Fibroblast of pulmonary artery (primary cell): ENCODE results near the gene PSEN1.
"Not testable (repeated sequence)": the region's sequence is repeated elsewhere in the genome, so short reads cannot be mapped to it uniquely, and the experiment has no call there.

Experiments used
- DNase-seq: peaks from one replicate; pipeline ENCODE4 v3.0.0-alpha.2; 2010; ENCODE audit warnings: low read depth
- H3K4me3 ChIP-seq: replicated peaks from 2 replicates; pipeline ENCODE4 v1.5.1; 2011; ENCODE audit warnings: low read depth, mild to moderate bottlenecking, control low read depth, low read length, moderate library complexity
- TF ChIP-seq, protein P1 (sequence below): IDR thresholded peaks from 2 replicates; pipeline ENCODE4 v1.5.1; 2011; ENCODE audit warnings: mild to moderate bottlenecking, control low read depth, low read length, inconsistent platforms; ENCODE audit errors: missing control alignments

PSEN1 gene

DNA sequence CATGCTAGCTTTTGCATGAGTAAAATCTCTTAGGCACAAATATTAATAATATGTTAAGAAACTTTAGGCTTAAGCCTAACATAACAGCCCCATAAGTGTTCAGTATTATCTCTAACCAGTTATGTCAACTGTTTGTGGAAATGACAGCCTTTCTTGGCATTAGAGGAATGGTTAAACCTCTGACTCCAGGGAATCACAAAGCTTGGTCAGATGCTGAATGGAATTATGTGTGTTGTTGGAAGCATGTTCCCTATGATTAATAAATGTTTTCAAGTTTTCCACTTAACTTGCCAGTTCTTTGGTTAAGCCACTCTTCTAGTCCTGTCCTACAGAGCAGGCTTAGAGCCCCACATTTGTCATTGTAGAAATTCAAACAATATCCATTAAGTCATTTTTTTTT lies 17.0 kb downstream of the PSEN1 start:
- peak; percentile 41 for DNase-seq
- no peak overlapping the region for H3K4me3 ChIP-seq
- TF ChIP-seq, protein P1, sequence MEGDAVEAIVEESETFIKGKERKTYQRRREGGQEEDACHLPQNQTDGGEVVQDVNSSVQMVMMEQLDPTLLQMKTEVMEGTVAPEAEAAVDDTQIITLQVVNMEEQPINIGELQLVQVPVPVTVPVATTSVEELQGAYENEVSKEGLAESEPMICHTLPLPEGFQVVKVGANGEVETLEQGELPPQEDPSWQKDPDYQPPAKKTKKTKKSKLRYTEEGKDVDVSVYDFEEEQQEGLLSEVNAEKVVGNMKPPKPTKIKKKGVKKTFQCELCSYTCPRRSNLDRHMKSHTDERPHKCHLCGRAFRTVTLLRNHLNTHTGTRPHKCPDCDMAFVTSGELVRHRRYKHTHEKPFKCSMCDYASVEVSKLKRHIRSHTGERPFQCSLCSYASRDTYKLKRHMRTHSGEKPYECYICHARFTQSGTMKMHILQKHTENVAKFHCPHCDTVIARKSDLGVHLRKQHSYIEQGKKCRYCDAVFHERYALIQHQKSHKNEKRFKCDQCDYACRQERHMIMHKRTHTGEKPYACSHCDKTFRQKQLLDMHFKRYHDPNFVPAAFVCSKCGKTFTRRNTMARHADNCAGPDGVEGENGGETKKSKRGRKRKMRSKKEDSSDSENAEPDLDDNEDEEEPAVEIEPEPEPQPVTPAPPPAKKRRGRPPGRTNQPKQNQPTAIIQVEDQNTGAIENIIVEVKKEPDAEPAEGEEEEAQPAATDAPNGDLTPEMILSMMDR = no peak

DNA sequence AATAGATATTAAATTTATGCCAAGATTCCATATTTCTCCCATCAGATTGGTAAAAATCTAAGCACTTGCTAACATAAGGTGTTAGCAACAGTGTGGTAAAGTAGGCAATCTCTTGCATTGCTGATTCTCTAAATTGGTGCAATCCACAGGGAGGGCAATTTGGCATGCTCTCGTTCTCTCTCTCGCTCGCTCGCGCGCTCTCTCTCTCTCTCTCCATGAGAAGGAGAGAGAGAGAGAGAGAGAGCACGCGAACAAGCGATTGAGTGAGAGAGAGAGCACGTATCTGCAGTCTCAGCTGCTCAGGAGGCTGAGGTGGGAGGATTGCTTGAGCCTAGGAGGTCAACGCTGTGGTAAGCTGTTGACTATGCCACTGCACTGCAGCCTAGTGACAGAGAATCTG lies 25.9 kb downstream of the PSEN1 start:
- DNase-seq = no peak
- TF ChIP-seq, protein P1 = no peak
- no peak overlapping the region for H3K4me3 ChIP-seq

DNA sequence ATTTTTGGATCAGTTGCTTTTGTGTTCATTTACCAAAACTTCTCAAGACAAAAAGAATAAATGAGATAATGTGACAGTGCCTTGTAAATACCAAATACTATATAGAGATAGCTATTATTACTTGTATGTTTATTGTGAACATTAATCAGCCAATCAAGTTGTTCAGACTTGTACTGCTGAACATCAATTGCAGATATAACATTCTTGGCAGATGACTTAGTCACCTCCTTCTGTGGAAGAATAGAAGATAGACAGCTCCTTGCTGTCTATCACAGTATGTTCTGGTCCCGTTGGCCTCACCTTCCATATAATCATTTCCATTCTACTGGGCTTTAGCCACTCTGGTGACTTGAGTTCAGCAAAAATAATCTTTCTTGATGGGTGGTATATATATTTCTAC lies 30.1 kb downstream of the PSEN1 start:
- H3K4me3 ChIP-seq = no peak overlapping the region
- DNase-seq = no peak
- TF ChIP-seq, protein P1 = no peak

DNA sequence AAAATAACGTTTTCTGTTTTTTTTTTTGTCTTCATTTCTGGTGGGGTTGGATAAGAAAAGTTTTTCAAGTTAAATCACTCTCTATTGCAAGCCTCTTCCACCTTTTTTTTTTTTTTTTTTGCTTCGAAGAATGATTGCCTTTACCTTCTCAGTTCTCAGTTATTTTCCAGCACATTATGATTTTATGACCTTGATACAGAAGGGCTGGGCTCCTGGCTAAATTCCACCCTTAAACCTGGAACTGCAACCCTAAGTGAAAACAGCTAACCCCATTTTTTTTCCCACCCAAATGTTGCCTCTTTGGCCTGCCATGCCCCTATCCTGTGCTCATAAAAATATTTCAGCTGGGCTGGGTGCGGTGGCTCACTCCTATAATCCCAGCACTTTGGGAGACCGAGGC lies 31.4 kb downstream of the PSEN1 start:
- TF ChIP-seq, protein P1 = no peak
- DNase-seq = no peak
- H3K4me3 ChIP-seq = no peak overlapping the region

DNA sequence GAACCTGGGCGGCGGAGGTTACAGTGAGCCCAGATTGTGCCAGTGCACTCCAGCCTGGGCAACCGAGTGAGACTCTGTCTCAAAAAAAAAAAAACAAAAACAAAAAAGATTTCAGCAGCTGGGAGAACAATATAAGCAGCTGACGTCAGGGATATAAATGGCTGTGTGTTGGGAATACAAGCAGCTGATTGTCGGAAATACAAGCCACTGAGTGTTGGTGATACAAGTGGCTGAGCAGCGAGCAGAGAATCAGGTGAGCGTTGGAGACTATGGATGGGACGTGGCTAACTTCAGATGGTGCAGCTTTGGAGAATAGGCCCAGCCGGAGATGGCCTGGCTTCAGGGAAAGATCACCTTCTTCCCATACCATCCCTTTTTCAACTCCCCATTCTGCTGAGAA lies 32.0 kb downstream of the PSEN1 start:
- DNase-seq = no peak
- H3K4me3 ChIP-seq = no peak overlapping the region
- TF ChIP-seq, protein P1 = no peak

DNA sequence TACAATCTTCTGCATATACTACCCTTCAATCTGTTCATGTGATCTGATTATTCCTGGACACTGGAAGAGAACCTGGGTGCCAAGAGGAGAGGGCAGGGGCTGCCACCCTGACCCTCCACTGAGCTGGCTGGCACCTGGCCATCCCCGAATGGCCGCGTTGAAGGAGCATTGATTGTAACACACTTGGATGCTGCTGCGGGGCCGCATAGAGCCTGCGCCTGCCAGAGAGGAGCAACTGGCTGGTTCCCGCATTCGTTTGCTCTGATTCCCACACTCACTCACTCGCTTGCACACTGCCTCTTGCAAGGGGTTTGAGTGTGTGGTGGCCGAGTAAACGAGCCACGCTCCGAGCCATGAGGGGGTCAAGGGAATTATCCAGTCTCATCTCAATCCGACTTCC lies 32.4 kb downstream of the PSEN1 start:
- no peak overlapping the region for H3K4me3 ChIP-seq
- TF ChIP-seq, protein P1 = no peak
- DNase-seq = no peak

DNA sequence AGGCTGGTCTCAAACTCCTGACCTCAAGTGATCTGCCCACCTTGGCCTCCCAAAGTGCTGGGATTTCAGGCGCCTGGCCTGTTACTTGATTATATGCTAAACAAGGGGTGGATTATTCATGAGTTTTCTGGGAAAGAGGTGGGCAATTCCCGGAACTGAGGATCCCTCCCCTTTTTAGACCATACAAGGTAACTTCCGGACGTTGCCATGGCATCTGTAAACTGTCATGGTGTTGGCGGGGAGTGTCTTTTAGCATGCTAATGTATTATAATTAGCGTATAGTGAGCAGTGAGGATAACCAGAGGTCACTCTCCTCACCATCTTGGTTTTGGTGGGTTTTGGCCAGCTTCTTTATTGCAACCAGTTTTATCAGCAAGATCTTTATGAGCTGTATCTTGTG lies 33.5 kb downstream of the PSEN1 start:
- DNase-seq, H3K4me3 ChIP-seq: not testable (repeated sequence)

DNA sequence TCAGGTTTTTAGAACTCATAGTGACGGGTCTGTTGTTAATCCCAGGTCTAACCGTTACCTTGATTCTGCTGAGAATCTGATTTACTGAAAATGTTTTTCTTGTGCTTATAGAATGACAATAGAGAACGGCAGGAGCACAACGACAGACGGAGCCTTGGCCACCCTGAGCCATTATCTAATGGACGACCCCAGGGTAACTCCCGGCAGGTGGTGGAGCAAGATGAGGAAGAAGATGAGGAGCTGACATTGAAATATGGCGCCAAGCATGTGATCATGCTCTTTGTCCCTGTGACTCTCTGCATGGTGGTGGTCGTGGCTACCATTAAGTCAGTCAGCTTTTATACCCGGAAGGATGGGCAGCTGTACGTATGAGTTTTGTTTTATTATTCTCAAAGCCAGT lies 34.4 kb downstream of the PSEN1 start:
- DNase-seq = no peak
- H3K4me3 ChIP-seq = no peak overlapping the region
- TF ChIP-seq, protein P1 = no peak
